HepG2 (cell line): ENCODE data around the gene DEPDC5. TPM values are rescaled to one million over a fixed set of nuclear protein-coding genes. Genes with fewer than 3 reads are reported as not detected.

Experiments used
- AGO2 ChIP-seq: fragments of 200-400 bp; formaldehyde crosslinking; optimal IDR thresholded peaks from 2 replicates; pipeline ENCODE3; 2017; ENCODE audit warnings: mild to moderate bottlenecking, low read depth, low read length, moderate library complexity
- CEBPZ ChIP-seq: IDR thresholded peaks from 2 replicates; pipeline ENCODE4 v1.6.1; 2012; ENCODE audit warnings: low read length, improper control_type of control experiment
- CREBL2 ChIP-seq: sonication (generic); formaldehyde crosslinking; IDR thresholded peaks from 2 replicates; pipeline ENCODE4 v1.8.1; 2023; ENCODE audit warnings: missing genetic modification reagents, mild to moderate bottlenecking, borderline replicate concordance
- GZF1 ChIP-seq: sonication (generic); formaldehyde crosslinking; IDR thresholded peaks from 2 replicates; pipeline ENCODE4 v1.5.1; 2020; ENCODE audit warnings: mild to moderate bottlenecking, missing genetic modification reagents
- IRF1 ChIP-seq: sonication (generic); formaldehyde crosslinking; IDR thresholded peaks from 2 replicates; pipeline ENCODE4 v1.4.0; 2020; ENCODE audit warnings: low read depth, mild to moderate bottlenecking, missing genetic modification reagents
- KLF11 ChIP-seq: IDR thresholded peaks from 2 replicates; pipeline ENCODE4 v1.6.1; 2016; ENCODE audit warnings: missing compliant biosample characterization
- NCOA5 ChIP-seq: sonication (generic); formaldehyde crosslinking; IDR thresholded peaks from 2 replicates; pipeline ENCODE4 v1.4.0; 2020; ENCODE audit warnings: missing genetic modification reagents
- NFE2L2 ChIP-seq: fragments of 150-350 bp; IDR thresholded peaks from 2 replicates; pipeline ENCODE4 v1.6.1; 2014; ENCODE audit warnings: low read length
- PLRG1 ChIP-seq: fragments of 450-650 bp; conservative IDR thresholded peaks from 2 replicates; pipeline ENCODE4 v1.6.1; 2016
- SNAPC2 ChIP-seq: sonication (generic); formaldehyde crosslinking; IDR thresholded peaks from 2 replicates; pipeline ENCODE4 v1.8.1; 2022; ENCODE audit warnings: mild to moderate bottlenecking, missing genetic modification reagents
- THAP9 ChIP-seq: sonication (generic); formaldehyde crosslinking; IDR thresholded peaks from 2 replicates; pipeline ENCODE4; 2020; ENCODE audit warnings: missing genetic modification reagents, mild to moderate bottlenecking, borderline replicate concordance
- U2AF1 ChIP-seq: fragments of 200-400 bp; formaldehyde crosslinking; optimal IDR thresholded peaks from 2 replicates; pipeline ENCODE3; 2017; ENCODE audit warnings: mild to moderate bottlenecking, low read depth, low read length
- ZHX2 ChIP-seq, 2 experiments: sonication (generic) in 1 of 2; formaldehyde crosslinking in 1 of 2; IDR thresholded peaks; 2 replicates each; pipeline versions ENCODE4 v1.6.1 to v1.9.0; 2014 to 2022; ENCODE audit warnings: antibody characterized with exemption in 1 of 2, borderline replicate concordance in 1 of 2, inconsistent platforms in 1 of 2, low read depth in 1 of 2, missing genetic modification reagents in 1 of 2
- ZNF20 ChIP-seq: sonication (generic); formaldehyde crosslinking; IDR thresholded peaks from 2 replicates; pipeline ENCODE4 v1.4.0; 2020; ENCODE audit warnings: mild to moderate bottlenecking, moderate library complexity, missing genetic modification reagents
- ZSCAN22 ChIP-seq: sonication (generic); formaldehyde crosslinking; IDR thresholded peaks from 2 replicates; pipeline ENCODE4 v1.4.0; 2020; ENCODE audit warnings: mild to moderate bottlenecking, missing genetic modification reagents
- polyA plus RNA-seq, 8 experiments: library from polyadenylated mRNA; depleted of rRNA in 3 of 8; stranded (reverse) in 7 of 8; unstranded in 1 of 8; fragments of >200 nt; fragmentation: Illumina TruSeq in 4 of 8; extraction: Trizol in 4 of 8; gene quantifications; 2 replicates each; pipeline versions ENCODE4 v1.2.1 to v1.2.3, GENCODE V29; 2011 to 2016; ENCODE audit warnings: low read depth in 4 of 8, missing spikeins in 1 of 8, mixed read lengths in 1 of 8; ENCODE audit not compliant: insufficient read depth in 1 of 8
- total RNA-seq, 5 experiments: library from RNA; depleted of rRNA; stranded (reverse); fragments of >200 nt; fragmentation: Illumina TruSeq; extraction: Trizol; gene quantifications; 2 replicates each; pipeline ENCODE4 v1.2.3, GENCODE V29; 2016; ENCODE audit warnings: low read depth in 1 of 5

Gene DEPDC5
- total and polyA plus RNA-seq, 2 of the 13 experiments (the other 11 are each of a cell fraction or from before 2014, with no cell fraction given) = 9.8 to 12.4 TPM

- TF ChIP-seq ZSCAN22 (CRISPR knock-in tag) = no peak
- TF ChIP-seq KLF11 = no peak
- no peak for TF ChIP-seq IRF1 (CRISPR knock-in tag)
- TF ChIP-seq ZNF20 = no peak
- TF ChIP-seq PLRG1 = no peak
- TF ChIP-seq SNAPC2 = no peak
- TF ChIP-seq U2AF1 = no peak
- TF ChIP-seq THAP9 (CRISPR knock-in tag) = no peak; the same call in 1 of the 2 replicates
- TF ChIP-seq GZF1 = no peak
- TF ChIP-seq ZHX2 (IDR thresholded peaks at IDR 0.05; ENCODE audit: low read depth) = no peak
- no peak for TF ChIP-seq ZHX2 (CRISPR knock-in tag; IDR thresholded peaks at IDR 0.05; ENCODE audit: borderline replicate concordance)
- peak; percentile 38 for TF ChIP-seq AGO2
- TF ChIP-seq NCOA5 = no peak
- no peak for TF ChIP-seq NFE2L2
- TF ChIP-seq CREBL2 (CRISPR knock-in tag) = no peak
- TF ChIP-seq CEBPZ = no peak
Observed at GRCh38 chr22:31944700-31945442, 191.1 kb downstream of the DEPDC5 start (continued).
